Measurements from ENCODE around the gene ANKMY1.

DNA sequence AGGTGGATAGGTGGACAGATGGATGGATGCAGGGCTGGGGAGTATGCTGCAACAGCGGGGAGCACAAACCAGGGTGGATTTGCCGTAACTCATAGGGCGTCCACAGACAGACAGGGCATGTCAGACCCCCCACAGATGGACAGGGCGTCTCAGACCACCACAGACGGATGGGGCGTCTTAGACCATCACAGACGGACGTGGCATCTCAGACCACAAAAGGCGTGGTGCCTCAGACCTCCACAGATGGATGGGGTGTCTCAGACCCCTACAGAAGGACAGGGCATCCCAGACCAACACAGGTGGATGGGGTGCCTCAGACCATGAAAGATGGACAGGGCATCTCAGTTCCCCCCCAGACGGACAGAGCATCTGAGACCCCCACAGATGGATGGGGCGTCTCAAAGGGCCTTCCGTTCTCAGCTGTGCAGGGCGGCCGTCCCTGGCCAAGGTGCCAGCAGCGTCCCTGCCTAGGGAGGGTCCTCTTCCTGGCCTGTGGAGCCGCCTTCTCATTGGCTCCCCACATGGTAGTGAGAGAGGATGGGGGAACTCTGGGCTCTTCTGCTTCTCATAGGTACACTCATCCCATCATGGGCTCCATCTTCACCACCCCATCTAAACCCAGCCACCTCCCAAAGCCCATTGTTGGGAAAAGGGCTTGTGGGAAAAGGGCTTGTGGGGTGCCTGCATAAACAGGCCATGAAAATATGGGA lies 2.1 kb downstream of the ANKMY1 start:
- no peak for TF ChIP-seq ZC3H10 (CRISPR knock-in tag; IDR thresholded peaks at IDR 0.05)
- TF ChIP-seq ZFP3 (CRISPR knock-in tag; IDR thresholded peaks at IDR 0.05), result no peak
